K562 (cell line): ENCODE measurements around the gene NCL. TPM values are rescaled to one million over a fixed set of nuclear protein-coding genes. Genes with fewer than 3 reads are reported as not detected.

Source experiments
- ATAC-seq: fragments of 200-7000 bp; cut with Tn5 transposase; 3 replicates; pipeline ENCODE4 v1.9.1; 2020; ENCODE audit warnings: moderate library complexity
- BruUV-seq: library from RNA; stranded (reverse); fragments of 400-500 nt; replicated peaks from 2 replicates; lab custom pipeline; 2021; lab: Mats Ljungman, UMichigan
- CTCF ChIA-PET: fragments of 300-600 bp; formaldehyde crosslinking; extraction: SDS; loops from one replicate; lab custom pipeline; 2021; ENCODE audit warnings: low intra/inter-chr PET ratio; lab: Yijun Ruan, JAX
- POLR2A ChIA-PET: fragments of 300-600, 350-650 bp; sonication (Branson Sonifier 250); formaldehyde crosslinking; extraction: SDS; loops from one replicate; lab custom pipeline; 2021; ENCODE audit warnings: antibody characterized with exemption, inconsistent platforms; lab: Yijun Ruan, JAX
- DNase-seq, 4 experiments: peaks; one replicate each; pipeline versions ENCODE4 v3.0.0 to v3.0.0-alpha.2; 2011 to 2018; ENCODE audit warnings: low spot score in 3 of 4, mixed read lengths in 3 of 4; ENCODE audit errors: extremely low read depth in 1 of 4
- FAIRE-seq: peaks from 2 replicates; lab custom pipeline; 2011; peaks lifted over from hg19 to GRCh38; lab: Jason Lieb, UNC
- H2AFZ ChIP-seq: 2 replicates; pipeline ENCODE4 v1.6.0; 2011; ENCODE audit warnings: low read depth, low read length, control low read depth, inconsistent platforms
- H3K27ac ChIP-seq: fragments of 200-600 bp; 3 replicates; pipeline ENCODE4 v1.8.0; 2011; ENCODE audit warnings: low read depth, mild to moderate bottlenecking, control low read depth, inconsistent platforms, low read length, moderate library complexity, mixed read lengths; ENCODE audit errors: extremely low read depth
- H3K27me3 ChIP-seq, 2 experiments: fragments of 300-600 bp in 1 of 2; 2 replicates in 1 of 2; 3 replicates in 1 of 2; pipeline versions ENCODE4 v1.6.0 to v1.8.0; 2011; ENCODE audit warnings: inconsistent platforms in 2 of 2, low read length in 2 of 2, mild to moderate bottlenecking in 1 of 2, mixed read lengths in 1 of 2, moderate library complexity in 1 of 2; ENCODE audit not compliant: control insufficient read depth in 2 of 2, insufficient read depth in 2 of 2
- H3K36me3 ChIP-seq: fragments of 300-600 bp; 3 replicates; pipeline ENCODE4 v1.8.0; 2011; ENCODE audit warnings: mild to moderate bottlenecking, low read length, inconsistent platforms; ENCODE audit not compliant: control insufficient read depth, insufficient read depth
- H3K4me1 ChIP-seq, 2 experiments: fragments of 200-600 bp in 1 of 2; replicated peaks in 1 of 2; 2 replicates in 1 of 2; 3 replicates in 1 of 2; pipeline versions ENCODE4 v1.5.1 to v1.8.0; 2011; ENCODE audit warnings: inconsistent platforms in 2 of 2, low read length in 2 of 2, mild to moderate bottlenecking in 1 of 2, mixed read lengths in 1 of 2, moderate library complexity in 1 of 2; ENCODE audit not compliant: control insufficient read depth in 2 of 2, insufficient read depth in 2 of 2
- H3K4me2 ChIP-seq: 2 replicates; pipeline ENCODE4 v1.6.1; 2011; ENCODE audit warnings: low read length, control low read depth, inconsistent platforms, mixed read lengths; ENCODE audit not compliant: insufficient read depth
- H3K4me3 ChIP-seq: fragments of 200-600 bp; sonication (generic), shearing (Covaris generic); 2 replicates; pipeline ENCODE4 v1.5.1; 2016; ENCODE audit warnings: control low read depth, inconsistent platforms
- H3K79me2 ChIP-seq: fragments of 200-600 bp; 3 replicates; pipeline ENCODE4 v1.8.0; 2011; ENCODE audit warnings: low read length, inconsistent platforms; ENCODE audit not compliant: control insufficient read depth, insufficient read depth
- H3K9ac ChIP-seq, 2 experiments: 2 replicates each; pipeline versions ENCODE4 v1.6.0 to v1.6.1; 2011; ENCODE audit warnings: low read depth in 2 of 2, low read length in 2 of 2, control low read depth in 1 of 2, inconsistent platforms in 1 of 2, mild to moderate bottlenecking in 1 of 2, mixed read lengths in 1 of 2; ENCODE audit not compliant: insufficient read depth in 1 of 2
- H3K9me1 ChIP-seq: one replicate; pipeline ENCODE4 v1.6.0; 2011; ENCODE audit warnings: inconsistent platforms, mild to moderate bottlenecking, low read length, moderate library complexity; ENCODE audit not compliant: control insufficient read depth, insufficient read depth
- H3K9me3 ChIP-seq: replicated peaks from 2 replicates; pipeline ENCODE4 v1.5.1; 2011; ENCODE audit warnings: low read depth, low read length, inconsistent platforms; ENCODE audit not compliant: control insufficient read depth, insufficient read depth
- H4K20me1 ChIP-seq: replicated peaks from 2 replicates; pipeline ENCODE4 v1.6.1; 2011; ENCODE audit warnings: low read length, inconsistent platforms, mixed read lengths; ENCODE audit not compliant: control insufficient read depth, insufficient read depth
- ARID1B ChIP-seq: fragments of 450-650 bp; IDR thresholded peaks from 2 replicates; pipeline ENCODE4 v1.6.1; 2016; ENCODE audit warnings: antibody characterized with exemption, mild to moderate bottlenecking, inconsistent platforms
- CBFA2T3 ChIP-seq: fragments of 450-650 bp; IDR thresholded peaks from 2 replicates; pipeline ENCODE4 v1.6.1; 2017
- HOMEZ ChIP-seq: fragments of 250-450 bp; sonication (Bioruptor Pico); IDR thresholded peaks from 2 replicates; pipeline ENCODE4 v1.4.0; 2020; ENCODE audit warnings: mild to moderate bottlenecking, moderate library complexity
- MECOM ChIP-seq: fragments of 250-450 bp; sonication (Bioruptor Pico); IDR thresholded peaks from 2 replicates; pipeline ENCODE4 v1.8.0; 2022; ENCODE audit warnings: inconsistent platforms
- NFIC ChIP-seq: fragments of 450-650 bp; IDR thresholded peaks from 2 replicates; pipeline ENCODE4 v1.6.1; 2017; ENCODE audit warnings: mild to moderate bottlenecking, inconsistent platforms
- TAL1 ChIP-seq: fragments of 450-650 bp; IDR thresholded peaks from 2 replicates; pipeline ENCODE4 v1.6.1; 2016; ENCODE audit warnings: mild to moderate bottlenecking
- TCF3 ChIP-seq: sonication (generic); formaldehyde crosslinking; IDR thresholded peaks from 2 replicates; pipeline ENCODE4 v1.4.0; 2020; ENCODE audit warnings: mild to moderate bottlenecking, missing genetic modification reagents
- ZNF436 ChIP-seq: fragments of 250-450, 450-650 bp; sonication (Bioruptor Pico); formaldehyde crosslinking; IDR thresholded peaks from 2 replicates; pipeline ENCODE4 v1.7.0; 2020; ENCODE audit warnings: mild to moderate bottlenecking
- ZNF717 ChIP-seq: fragments of 250-450 bp; sonication (Bioruptor Pico); IDR thresholded peaks from 2 replicates; pipeline ENCODE4 v1.5.0; 2021
- in situ Hi-C: fragments of 300-500 bp; cut with MboI; formaldehyde crosslinking; loops from 4 replicates; pipeline ENCODE4 v1.15.0; 2018; ENCODE audit warnings: inconsistent platforms, mixed read lengths
- intact Hi-C: fragments of 100-400 bp; cut with micrococcal nuclease; formaldehyde crosslinking; loops from 2 replicates; pipeline ENCODE4 v1.14.2; 2022
- polyA plus RNA-seq, 8 experiments: library from polyadenylated mRNA; depleted of rRNA in 4 of 8; stranded (reverse) in 5 of 8; unstranded in 3 of 8; fragments of >200 nt; fragmentation: Nextera tagmentation in 2 of 8; fragmentation: Illumina TruSeq in 1 of 8; extraction: Ambion mirVana in 2 of 8; extraction: Trizol in 1 of 8; gene quantifications; 2 replicates each; pipeline versions ENCODE4 v1.2.1 to v1.2.3, GENCODE V29; 2011 to 2014; ENCODE audit warnings: inconsistent platforms in 1 of 8, missing spikeins in 1 of 8
- total RNA-seq, 7 experiments: library from RNA; depleted of rRNA in 6 of 7; stranded (reverse); fragments of >200 nt in 6 of 7; fragmentation: Illumina TruSeq in 2 of 7; extraction: Trizol in 2 of 7; gene quantifications; 2 replicates each; pipeline versions ENCODE4 v1.2.1 to v1.2.3, GENCODE V29; 2011 to 2021; ENCODE audit warnings: low replicate concordance in 1 of 7
- TF ChIP-seq, protein P1 (sequence below): conservative IDR thresholded peaks from 2 replicates; pipeline ENCODE4 v1.6.1; 2011; ENCODE audit warnings: low read depth, mild to moderate bottlenecking, low read length; ENCODE audit not compliant: control insufficient read depth

NCL gene
- total and polyA plus RNA-seq, 9 of the 15 experiments (the other 6 are each of a cell fraction or from before 2014, with no cell fraction given), result 80.9 to 732 (median 361) TPM

GRCh38 chr2:231418820-231419640 lies 45.3 kb downstream of the NCL start (continued):
- TF ChIP-seq HOMEZ (CRISPR knock-in tag) (no peak), ZNF436 (CRISPR knock-in tag) (no peak), MECOM (CRISPR knock-in tag) (no peak)

DNA sequence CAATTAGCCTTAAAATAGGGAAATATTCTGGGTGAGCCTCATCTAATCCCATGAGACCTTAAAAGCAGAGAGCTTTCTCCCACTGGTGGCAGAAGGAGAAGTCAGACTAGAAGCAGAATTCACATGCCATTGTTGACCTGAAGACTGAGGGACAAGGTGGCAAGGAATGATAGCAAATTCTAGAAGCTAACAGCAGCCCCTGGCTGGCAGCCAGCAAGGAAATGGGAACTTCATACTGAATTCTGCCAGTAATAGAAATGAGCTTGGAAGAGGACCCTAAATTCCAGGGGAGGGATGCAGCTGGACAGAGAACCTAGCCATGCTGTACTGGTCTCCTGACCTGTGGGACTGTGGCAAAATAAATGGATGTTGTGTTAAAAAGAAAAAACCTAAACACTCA lies 49.3 kb downstream of the NCL start:
- TF ChIP-seq, protein P1, sequence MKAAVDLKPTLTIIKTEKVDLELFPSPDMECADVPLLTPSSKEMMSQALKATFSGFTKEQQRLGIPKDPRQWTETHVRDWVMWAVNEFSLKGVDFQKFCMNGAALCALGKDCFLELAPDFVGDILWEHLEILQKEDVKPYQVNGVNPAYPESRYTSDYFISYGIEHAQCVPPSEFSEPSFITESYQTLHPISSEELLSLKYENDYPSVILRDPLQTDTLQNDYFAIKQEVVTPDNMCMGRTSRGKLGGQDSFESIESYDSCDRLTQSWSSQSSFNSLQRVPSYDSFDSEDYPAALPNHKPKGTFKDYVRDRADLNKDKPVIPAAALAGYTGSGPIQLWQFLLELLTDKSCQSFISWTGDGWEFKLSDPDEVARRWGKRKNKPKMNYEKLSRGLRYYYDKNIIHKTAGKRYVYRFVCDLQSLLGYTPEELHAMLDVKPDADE, result no peak
- peak; percentile 65 for TF ChIP-seq NFIC
- peak; percentile 68 for TF ChIP-seq TCF3
- TF ChIP-seq ARID1B, result peak; percentile 55; the same call in 1 of the 2 replicates
- TF ChIP-seq CBFA2T3, result 0 out of 2 replicates have a peak, but pooled peaks have one; percentile 5
- TF ChIP-seq TAL1, result peak; percentile 37
- no peak for TF ChIP-seq ZNF717 (CRISPR knock-in tag)
- H3K9me3 ChIP-seq, result peaks cover 2% of the 10 kb centered on the region; the same call in 1 of the 2 replicates
- H3K4me2 ChIP-seq, result no peak overlapping the region
- no peaks in the 10 kb centered on the region for H3K36me3 ChIP-seq
- H3K4me1 ChIP-seq, result peaks cover 0 to 4% of the 10 kb centered on the region in 2 experiments; a peak in 3 of 5 replicates
- no TSS peak for BruUV-seq
- peaks cover 6 to 19% of the 10 kb centered on the region in 2 experiments; a peak in 3 of 5 replicates for H3K27me3 ChIP-seq
- no peaks in the 10 kb centered on the region for H3K9me1 ChIP-seq
- DNase-seq (no peak), ATAC-seq (no peak), FAIRE-seq (no peak)
- intact Hi-C loops, result no loop called here
- no peak overlapping the region for H3K27ac ChIP-seq
- ChIA-PET CTCF (no interaction called here), POLR2A (no interaction called here)
- no peak overlapping the region for H2AFZ ChIP-seq
- no peak overlapping the region for H3K9ac ChIP-seq
- in situ Hi-C loops, result no loop called here
- no peak overlapping the region for H3K4me3 ChIP-seq
- no peaks in the 10 kb centered on the region for H3K79me2 ChIP-seq
- H4K20me1 ChIP-seq, result no peaks in the 10 kb centered on the region
